NCI-H510A (cell line): ENCODE measurements around the gene LIPG.

Experiments
- DNase-seq: peaks from one replicate; lab custom pipeline; 2025; lab: John Stamatoyannopoulos, UW

The LIPG gene

DNA sequence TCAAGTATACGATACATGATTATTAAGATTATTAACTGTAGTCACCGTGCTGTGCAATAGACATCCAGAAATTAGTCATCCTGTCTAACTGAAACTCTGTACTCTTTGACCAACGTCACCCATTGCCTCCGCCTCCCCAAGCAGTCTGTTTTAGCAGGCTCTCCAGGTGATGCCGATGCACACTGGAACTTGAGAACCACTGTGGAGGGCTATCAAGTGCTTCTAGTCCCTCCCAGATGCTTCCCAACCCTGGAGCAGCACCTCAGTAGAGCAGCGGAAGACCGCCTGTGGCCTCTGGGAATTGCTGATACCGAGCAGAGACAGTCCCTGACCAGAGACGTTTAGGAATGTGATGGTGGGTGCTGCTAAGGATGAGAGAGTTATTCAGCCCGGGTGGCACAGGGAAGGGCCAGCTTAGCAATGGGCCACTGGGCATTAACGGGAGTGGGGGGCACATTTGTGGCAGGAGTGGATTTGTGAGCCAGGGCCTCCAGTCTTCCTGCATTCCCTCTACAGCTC lies 50.7 kb downstream of the LIPG start:
- DNase-seq, result no peak

DNA sequence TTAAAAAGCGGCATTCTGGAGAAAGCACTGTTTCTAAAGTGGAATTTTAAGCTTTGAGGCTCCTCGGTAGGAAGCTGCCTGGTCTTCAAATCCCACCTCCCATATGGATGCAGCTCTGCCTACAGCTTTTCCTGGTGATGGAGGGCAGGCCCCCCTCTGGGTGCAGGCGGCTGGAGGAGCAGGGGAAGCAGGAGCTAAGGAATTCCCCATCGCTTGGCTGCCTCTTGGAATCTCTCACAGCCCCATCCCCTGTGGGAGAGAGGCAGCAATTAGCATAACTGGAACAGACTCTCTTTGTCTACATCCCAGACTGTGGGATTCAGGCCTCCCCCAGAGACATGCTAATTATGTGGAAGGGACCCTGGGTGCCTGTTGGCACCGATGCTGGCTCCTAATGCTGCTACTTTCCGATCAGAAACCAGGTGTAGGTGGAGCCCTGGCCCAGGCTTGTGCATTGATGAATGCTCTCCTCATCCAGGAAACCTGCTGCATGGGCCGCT lies 51.3 kb downstream of the LIPG start:
- no peak for DNase-seq

DNA sequence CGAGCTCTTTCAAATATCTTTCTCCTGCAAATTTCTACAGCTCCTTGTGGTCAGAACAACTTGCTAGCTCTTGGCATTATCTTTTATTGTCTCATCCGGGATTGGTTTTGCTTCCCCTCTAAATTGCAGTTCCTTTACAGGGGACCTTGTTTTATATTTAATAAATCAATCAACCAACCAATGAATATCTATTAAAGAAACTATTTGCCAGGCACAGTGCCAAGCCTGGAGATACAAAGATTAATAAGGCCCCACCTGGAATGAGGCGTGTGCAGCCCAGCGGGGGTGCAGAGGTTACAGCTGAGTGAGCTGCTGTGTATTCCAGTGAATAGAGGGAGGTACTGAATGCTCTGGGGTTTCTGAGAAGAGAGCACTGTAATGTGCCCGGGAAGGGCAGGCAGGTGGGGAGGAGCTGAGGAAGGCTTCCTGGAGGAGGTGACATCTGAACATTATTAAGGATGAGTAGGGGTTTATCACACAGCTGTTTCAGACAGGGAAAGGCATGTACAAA lies 51.8 kb downstream of the LIPG start:
- no peak for DNase-seq

DNA sequence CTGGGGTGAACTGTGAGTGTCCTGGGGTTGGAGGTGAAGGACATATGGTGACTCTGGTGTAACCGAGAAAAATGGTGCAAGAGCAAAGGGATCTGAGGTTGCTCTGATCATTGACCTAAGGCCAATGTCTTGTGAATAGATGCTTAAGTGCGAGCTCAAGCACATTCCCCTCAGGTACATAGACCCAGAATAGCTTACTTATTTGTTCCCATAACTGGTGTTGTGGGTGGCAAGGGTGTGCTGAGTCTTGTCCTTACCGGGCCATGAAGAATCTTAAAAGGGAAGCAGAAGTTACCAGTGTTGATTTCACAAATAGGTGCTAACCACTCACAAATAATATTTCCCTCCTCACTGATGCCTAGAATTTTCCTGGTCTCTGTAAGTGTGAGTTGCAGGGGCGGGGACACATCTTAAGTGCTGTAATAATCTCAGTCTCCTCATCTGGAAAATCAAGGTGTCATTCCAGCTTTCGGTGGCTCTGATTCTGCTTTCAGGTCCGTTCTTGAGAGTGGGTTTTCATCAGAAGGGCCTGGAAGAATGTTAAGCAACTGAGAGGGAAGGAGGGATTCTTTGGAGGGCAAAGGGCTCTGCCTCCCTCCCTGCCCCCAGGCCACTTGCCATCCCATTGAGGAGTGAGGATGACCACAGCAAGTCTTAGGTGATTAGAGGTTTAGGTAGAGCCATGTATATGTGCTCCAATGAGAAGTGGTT lies 54.9 kb downstream of the LIPG start:
- no peak for DNase-seq

DNA sequence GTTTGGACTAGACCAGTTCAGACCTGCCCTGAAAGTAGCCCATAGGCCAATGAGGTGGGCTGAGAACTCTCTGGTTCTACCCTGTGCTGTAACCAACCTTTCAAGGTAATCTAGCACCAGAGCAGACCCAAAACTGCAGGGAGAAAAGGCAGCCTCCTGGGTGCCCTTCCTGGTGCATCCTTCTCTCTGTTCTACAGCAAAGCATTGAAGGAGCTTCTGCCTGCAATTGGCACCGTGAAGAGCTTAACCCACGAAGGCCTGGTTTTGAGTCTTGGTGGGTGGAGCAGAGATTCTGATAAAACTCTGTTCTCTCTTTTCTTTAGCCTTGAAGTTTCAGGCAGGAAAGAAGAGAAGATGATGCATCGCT lies 55.5 kb downstream of the LIPG start:
- no peak for DNase-seq

DNA sequence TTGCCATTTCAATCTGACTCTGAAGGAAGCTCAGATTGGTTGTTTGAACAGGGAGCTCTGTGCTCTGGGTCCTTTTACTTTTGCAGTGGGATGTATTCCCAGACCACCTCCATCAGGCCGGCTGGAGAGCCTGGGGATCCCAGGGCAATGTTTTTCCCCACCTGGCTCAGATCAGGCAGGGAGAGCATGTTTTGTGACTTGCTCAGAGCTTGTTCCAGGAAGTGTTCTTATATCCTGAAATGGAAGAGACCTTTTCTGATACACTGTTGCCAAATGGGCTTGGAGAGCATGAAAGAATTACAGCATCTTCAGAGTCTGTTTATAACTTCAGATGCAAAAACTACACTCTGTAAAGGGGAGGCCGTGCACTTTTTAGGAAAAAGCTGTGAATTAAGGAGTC lies 56.0 kb downstream of the LIPG start:
- DNase-seq, result no peak

DNA sequence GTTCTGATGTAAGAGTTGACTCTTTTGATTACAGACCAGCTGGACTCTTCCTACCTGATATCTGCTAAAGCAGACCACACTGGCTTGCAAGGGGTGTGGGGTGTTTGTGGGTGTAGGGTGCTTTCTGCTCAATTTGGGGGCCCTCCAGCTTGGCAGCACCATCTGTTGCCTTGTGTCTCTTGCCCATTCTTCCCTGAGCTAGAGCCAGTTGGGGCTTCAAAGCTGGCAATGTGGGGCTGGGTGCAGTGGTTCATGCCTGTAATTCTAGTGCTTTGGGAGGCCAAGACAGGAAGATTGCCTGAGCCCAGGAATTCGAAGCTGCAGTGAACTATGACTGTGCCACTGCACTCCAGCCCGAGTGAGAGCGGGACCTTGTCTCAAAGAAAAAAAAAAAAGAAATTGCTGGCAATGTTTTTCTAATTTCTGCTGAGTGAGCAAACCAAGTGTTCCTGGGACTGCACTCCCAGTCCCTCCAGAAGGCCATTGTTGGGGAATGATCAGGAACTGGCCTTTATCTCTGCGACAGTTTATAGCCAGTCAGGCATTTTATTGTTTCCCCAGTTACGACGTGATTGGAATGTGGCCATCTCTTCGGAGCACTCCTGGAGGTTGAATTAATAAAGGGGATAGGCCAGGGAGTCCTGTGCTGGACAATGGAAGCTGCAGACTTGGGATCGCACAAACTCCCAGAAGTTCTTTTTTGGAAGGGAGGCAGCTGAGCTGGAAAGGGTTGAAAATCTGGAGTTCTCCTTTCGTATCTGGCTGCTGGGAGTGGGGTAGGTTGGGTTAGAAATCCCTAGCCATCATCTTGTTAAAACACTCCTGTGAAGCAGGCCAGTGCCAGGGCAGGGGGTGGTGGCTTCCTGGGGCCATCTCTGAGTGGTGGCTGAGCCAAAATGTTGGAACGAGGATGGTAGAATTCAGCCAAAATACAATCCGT lies 57.2 kb downstream of the LIPG start:
- no peak for DNase-seq

DNA sequence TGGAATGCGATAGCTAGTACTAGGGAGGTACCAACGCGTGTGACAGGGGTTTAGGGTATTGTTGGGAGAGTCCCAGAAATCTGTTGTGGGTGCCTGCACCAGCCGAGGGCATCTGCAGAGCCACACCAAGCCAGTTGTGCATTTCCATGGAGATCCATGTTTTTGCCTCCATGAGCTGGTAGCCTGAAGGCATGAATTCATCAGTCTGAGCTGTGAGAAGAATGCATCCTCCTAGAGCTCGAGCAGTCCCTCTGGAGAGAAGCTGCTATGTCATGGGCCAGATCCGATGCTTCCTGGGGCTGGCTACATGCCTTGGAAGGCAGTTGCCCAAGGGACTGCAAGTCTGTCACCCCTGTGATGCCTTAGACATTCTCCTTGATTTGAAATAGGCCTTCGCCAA lies 57.9 kb downstream of the LIPG start:
- DNase-seq, result no peak

DNA sequence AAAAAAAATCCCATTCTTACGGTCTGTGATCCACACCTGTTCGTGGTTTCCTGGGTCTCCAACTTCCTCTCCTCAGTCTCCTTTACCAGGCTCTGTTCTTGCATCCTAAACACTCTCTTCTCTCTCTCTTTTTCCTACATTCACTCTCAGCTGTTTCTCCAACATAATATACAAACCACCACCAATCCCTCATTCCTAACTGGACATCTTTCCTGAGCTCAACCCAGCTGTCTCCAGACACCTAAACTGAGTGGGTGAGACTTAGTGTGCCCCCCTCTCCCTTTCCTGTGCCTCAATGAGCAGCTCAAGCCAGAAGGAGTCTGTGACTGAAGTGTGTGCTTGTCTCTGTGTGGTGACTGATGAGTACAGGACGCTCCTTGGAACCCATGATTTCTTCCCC lies 59.4 kb downstream of the LIPG start:
- DNase-seq, result no peak

DNA sequence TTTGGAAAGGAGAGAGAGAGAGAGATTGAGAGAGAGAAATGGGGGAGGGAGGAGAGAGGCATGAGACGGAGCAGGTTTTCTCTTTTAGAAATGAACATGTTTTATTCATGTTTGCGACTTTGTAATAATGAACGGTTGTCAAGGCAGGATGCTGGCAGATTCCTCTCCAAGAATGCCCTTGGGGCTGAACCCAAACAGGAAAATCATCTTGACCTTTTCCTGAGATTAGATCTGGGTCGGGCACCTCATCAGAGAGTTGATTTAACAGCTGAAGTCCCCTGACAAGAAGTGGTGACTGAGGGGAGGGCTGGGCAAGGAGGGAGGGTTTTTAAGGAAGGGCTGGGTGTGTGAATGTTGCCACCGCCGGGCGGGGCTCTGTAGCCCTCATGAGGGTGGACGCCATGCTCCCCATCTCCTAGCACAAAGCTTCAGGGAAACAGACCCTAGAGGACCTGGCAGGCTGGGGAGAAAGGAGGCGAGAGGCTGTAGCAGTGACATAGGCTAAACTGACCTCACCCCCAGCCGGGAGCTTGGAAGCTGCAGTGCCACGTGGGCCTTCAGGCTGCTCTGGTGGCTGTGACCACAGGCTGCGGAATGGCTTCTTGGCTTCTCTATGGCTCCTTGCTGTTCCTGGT lies 60.0 kb downstream of the LIPG start:
- no peak for DNase-seq

DNA sequence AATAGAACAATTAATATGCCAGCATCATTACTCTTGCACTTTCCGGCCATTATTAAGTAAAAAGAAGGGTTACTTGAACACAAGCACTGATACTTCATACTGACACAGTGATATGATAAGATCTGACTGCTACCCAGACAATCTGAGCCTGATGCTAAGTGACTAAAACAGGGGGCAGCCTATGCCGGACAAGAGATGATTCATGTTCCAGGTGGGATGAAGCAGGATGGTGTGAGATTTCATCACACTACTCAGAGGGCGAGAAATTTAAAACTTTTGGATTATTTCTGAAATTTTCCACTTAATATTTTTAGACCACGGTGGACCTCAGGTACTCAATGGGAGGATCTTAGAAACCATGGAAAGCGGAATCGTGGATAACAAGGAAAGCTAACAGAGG lies 61.7 kb downstream of the LIPG start:
- no peak for DNase-seq

DNA sequence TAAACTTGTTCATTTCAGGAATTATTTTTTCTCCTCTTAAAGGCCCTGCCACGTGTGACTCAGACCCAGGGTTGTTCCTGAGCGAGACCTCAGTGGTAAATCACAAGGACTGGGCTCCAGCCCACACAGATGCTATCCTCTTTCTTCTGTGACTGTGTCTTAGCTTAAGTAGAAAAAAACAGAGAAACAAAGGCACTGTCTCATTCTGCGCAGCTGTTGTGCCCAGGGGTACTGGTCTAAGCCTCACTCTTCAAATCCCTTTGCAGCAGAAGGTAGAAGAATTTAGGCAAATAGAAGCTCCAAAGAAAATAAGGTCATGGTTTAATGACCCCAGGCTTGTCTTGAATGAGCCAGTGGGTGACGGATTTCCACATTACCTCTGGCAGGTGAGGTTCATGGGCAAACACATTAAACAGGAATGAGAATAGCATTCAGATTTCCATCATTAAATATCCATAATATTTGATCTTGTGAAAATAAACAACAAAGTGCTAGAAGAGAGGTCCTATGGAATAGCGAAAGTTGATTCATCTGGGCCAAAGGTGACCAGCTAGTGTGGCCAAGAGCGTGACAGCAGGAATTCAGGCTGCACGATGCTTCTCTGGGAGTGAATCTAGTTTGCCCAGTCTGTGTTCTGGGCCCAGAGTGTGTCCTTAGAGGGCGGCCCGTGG lies 63.3 kb downstream of the LIPG start:
- no peak for DNase-seq

DNA sequence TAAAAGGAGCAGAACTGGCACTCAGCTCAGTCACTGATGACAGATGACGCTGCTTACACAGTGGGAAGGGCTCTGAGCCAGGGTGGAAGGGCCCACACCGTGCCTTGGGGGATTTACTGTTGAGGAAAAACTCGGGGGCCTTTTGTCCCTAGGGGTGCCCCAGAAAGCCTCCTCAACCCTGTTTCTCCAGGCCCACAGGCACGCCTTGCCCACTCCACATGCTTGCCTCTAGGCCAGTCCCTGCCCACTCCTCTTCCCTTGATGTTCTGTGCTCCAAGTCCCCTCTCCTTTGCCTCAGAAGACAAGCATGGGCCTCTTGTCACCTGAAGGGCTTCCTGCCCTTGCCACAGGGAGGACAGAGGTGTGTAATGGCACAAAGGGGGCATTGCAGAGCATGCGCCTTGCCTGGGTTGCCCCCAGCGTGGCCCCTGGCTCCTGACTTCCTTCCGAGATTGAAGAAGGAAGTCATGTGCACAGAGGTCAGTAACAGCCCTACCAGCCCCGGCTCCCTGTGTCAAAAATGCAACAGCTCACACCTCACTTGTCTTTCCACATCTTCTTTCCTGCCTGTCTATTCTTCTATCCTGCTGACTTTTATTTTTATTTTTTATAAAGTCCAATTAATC lies 65.1 kb downstream of the LIPG start:
- no peak for DNase-seq

DNA sequence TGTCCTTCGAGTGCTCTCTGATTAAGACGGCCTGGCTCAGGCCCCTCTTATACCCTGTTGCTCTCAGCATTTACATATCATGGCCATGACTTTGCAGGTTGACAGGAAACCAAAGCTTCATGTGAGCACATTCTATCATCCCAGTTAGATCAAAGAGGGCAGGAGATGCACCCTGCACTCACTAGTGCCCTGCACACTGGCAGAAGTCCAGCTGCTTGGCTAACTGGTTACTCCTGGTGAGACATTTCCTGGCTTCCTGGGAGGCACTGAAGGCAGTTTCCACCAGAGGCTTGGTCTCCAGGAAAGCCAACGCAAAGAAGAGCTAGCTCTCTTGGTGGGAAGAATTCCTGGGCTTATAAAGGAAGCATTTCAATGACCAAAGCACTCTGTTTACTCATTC lies 66.3 kb downstream of the LIPG start:
- DNase-seq, result no peak

DNA sequence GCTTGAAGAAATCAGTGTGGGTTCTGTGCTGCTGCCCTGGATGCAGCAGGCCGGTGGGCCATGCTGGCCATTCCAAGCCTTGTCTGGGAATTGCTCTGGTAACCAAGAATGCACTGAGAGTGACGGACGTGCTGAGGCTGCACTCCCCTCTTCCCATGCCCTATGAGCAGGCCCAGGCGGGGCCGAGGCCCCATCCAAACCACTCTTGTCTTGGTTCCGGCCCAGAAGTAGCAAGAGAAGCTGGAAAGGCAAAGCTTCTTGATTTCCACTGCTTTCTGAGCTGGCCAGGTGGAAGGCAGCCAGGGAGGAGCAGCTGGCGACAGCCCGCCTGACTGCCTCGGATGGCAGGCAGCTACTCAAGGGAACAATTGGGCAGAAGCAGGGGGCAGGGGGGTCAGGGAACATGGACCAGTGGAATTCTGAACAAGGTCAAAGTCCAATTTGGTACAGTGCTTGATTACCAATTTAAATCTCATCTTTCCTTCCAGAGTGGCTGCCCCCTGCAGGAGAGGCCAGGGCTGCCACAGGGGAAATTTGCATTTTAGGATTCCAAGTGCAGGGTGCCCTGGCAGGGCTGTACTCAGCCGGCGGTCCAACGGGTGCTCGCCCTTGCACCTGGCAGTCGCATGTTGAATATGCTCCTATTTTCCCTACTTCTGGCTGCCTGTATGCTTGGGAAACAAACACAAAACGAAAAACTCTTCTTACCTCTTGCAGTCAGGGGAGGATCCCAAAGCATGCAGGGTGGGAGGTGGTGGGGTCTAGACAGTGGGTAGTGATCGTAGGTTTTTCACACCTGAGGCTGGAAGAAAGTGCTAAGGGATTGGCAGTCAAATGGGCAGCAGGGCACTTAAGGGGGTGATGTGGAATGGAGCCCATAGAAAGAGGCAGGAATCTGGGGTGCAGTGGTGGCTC lies 67.3 kb downstream of the LIPG start:
- no peak for DNase-seq

DNA sequence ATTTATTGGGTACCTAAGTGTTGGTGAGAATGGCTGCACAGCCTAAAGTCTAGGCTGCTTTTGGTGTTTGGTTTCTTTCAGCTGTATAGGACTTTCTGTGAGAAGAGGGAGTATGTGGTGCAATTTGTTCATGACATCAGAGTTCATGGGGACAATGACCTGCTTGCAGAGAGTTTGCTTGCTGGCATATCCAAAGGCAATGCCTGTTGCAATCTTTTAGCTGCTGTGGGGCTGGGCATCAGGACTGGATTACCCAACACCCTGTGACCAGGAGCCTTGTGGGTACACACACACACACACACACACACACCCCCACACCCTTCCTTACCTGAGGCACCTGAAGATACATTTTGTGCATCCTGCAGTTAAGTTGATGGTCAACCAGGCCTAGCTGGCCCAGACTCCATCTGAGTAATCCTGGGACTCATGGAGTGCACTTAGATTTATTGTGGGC lies 68.4 kb downstream of the LIPG start:
- no peak for DNase-seq

DNA sequence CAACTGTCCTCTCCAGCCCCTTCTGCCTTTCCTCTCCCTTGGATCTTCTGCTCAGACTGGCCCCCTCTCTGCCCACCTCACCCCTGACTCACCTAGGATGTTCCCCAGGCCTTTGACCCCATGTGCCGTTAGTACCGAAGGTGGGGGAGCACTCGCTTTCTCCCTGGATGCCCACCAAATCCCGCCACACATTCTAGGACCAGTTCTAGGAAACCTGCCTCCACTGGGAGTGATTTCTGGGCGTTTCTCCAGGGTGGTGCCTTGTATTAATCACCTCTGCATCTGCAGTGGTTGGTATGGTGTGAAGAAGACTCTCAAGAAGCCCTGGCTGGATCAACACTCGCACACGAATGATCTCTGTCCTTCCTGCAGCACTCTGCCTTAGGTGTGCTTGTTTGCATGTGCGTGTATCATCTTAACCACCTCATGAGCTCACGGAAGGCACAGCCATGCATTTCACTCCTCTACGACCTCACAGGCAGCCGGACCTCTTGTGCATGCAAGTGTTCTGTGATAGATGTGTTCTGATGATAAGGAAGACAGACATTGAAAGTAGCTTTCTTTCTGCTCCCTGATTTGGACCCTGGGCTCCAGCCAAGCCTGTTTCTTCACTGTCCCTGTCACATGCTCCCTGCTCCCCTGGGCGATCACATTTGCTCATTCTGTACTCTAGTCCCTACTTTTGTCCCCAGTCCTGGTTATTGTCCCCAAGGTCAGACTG lies 69.4 kb downstream of the LIPG start:
- DNase-seq, result no peak

DNA sequence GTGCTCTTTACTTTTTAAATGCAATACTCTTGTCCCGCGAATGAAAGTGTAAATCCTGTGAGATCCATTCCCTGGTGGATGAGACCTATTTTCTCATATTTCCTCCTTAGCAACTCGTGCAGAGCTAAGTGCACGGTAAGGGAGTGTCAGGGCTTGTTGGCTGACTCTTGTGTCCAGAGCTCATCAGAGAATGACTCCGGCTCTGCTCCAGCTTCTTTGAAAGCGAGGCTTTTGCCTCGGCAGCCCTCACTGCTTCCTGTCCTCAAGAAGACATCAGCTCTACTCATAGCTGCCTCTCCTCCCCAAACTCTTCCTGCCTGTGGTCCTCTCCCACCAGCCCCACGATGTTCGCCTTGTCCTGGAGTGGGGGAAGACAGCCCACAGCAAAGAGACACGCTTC lies 70.7 kb downstream of the LIPG start:
- no peak for DNase-seq

DNA sequence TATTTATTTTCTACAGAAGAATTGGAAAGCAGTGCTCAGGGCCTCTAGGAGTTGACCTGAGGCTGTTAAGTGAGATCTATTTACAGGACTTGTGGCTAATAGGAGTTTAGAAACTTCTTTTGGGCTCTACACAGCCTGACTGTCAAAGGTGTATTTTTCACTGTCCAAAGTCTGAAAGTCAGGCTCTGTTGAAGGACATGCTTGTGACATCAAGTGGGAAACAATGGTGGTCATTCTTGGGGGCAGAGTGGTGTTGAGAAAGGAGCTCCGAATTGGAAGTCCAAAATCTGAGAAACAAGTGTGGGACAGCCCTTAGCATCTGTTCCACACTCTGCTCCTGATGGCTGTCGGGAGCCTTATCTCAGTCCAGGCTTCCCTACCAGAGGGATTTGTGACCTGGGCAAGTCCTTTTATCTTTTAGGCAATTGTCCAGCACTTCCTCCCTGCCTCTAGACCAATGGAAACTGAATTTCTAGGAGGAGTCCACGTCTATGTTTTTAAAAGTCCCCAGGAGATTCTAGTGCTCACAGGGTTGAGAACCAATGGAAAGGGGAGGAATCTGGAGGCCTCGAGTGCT lies 76.4 kb downstream of the LIPG start:
- DNase-seq, result no peak
